Measurements from ENCODE around the gene ACSS3.
"Not testable (repeated sequence)": the region's sequence is repeated elsewhere in the genome, so short reads cannot be mapped to it uniquely, and the experiment has no call there.

The ACSS3 gene

DNA sequence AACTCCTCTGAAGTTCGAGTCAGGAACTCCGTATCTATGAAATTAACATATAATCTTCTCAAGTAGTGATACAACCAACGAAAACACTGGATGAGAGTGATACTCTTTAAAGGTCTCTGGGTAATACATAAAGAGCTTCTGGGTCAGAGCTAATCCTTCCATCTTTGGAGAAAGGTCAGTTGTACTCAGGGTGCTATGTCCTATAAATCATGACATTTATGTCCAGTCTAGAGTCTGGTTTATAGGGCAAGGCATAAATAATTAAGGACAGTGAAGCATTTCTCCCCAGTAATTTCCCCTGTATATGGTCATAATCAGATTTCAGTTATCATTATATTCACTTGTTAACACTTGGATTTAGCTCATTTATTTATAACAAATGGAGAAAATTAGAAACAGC lies 90.6 kb downstream of the ACSS3 start:
- ATAC-seq: no peak

DNA sequence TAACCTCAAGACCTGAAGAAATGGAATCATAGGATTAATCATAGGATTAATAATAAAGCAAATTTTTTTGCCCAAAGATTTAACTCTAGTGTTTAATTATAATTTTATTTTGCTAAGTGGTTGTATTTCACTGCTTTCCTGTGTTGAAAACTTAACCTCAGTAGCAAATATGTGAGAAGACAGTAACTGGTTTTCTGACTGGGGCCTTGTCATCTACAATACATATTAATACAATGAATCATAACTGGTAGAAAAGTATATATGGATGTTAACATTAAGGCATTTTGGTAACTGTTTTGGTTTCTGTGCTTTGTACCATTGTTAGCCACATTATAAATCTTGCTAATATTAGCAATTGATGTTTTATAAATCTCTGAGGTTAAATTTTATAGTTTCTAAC lies 92.2 kb downstream of the ACSS3 start:
- no peak for ATAC-seq

DNA sequence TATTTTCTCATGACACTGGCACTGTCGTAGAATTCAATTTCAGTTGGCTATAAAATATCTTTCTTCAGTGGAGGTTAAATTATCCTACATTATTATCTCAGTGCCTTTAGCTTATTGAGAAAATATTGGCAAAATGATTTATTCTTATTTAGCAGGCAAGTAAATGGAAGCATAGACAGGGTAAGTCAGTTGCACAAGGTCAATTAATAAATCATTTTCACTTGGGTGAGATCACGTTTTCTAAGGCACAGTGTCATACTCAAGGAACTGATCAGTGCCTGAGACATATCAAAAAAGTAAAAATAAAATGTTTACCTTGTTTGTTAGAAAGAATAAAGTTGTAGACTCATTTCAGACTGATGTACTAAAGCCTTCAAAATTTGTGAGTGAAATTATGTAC lies 95.0 kb downstream of the ACSS3 start:
- ATAC-seq: no peak

GRCh38 chr12:81174664-81175063 lies 96.8 kb downstream of the ACSS3 start:
- ATAC-seq: no peak

- no peak for ATAC-seq
These were observed 98.9 kb downstream of the ACSS3 start for GRCh38 chr12:81176796-81177195.

GRCh38 chr12:81181691-81182090 lies 103.8 kb downstream of the ACSS3 start:
- no peak for ATAC-seq

DNA sequence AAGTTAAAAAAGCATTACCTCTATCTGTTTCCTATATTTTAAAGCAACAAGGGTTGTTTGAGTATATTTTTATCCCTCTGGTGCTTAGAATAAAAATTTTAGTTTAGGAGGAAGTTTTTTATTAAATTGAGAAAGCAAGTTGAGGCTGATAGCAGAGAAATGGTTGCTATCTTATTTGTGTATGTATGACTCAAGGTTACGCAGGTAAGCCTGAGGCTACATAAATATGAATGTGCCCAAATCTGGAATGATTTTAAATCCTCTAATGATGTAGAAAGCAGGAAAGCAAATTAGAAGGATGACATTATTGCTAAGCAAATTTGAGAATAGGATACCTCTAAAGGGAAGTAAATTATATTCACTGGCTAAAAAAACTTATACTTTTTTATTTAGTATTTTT lies 109.8 kb downstream of the ACSS3 start:
- no peak for ATAC-seq

- ATAC-seq: no peak
These were observed 118.7 kb downstream of the ACSS3 start for GRCh38 chr12:81196595-81196994.

DNA sequence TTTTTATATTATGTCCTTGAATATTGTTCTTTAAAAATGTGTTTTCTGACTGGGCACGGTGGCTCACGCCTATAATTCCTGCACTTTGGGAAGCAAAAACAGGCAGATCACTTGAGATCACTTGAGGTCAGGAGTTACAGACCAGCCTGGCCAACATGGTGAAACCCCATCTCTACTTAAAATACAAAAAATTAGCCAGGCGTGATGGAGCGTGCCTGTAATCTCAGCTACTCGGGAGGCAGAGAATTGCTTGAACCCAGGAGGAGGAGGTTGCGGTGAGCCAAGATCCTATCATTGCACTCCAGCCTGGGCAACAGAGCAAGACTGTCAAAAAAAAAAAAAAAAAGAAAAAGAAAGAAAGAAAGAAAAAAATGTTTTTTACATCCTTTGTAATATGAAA lies 122.7 kb downstream of the ACSS3 start:
- ATAC-seq: not testable (repeated sequence)

DNA sequence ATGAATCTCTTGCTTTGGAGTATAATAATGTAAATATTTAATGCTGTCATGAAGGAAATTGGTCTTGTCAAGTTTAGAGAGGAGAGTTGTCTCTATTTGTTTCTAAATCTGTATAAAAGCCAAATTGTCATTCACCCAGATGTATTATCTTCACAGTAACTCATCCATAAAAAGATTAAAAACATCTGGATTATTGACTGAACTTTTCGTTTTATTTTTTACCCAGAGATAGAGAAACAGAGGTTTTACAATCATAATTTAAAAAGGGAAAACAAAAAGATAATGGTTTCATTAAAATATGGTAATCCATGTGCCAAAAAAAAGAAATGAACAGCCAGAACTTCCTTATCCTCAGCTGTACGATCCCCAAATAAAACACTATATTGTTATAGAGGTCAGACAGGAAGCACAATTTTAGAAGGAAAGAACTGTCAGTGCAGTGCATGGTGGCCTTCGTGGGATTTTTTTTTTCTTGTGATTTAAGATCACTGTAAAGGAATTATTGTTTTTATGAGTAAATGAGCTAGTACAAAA lies 125.9 kb downstream of the ACSS3 start:
- no peak for ATAC-seq

DNA sequence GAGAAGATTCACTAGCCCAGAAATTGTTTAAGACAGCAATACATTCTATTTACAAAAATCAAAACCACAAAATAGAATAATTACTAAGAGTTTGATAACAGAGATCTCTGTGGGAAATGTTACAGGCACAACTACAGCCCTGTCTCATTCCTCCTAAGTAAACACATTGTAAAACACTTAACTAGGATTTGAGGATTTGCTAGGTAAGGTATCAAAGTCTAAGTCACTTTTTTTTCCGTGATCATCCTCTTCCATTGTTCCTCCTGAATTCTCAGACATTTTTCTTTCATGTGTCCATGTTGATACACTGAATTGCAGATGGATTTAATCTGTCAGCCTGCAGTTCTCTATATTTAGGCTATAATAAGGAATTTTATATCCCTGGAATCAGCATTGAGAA lies 127.5 kb downstream of the ACSS3 start:
- no peak for ATAC-seq

GRCh38 chr12:81206429-81206828 lies 128.6 kb downstream of the ACSS3 start:
- ATAC-seq: no peak

GRCh38 chr12:81207173-81207572 lies 129.3 kb downstream of the ACSS3 start:
- ATAC-seq: no peak

DNA sequence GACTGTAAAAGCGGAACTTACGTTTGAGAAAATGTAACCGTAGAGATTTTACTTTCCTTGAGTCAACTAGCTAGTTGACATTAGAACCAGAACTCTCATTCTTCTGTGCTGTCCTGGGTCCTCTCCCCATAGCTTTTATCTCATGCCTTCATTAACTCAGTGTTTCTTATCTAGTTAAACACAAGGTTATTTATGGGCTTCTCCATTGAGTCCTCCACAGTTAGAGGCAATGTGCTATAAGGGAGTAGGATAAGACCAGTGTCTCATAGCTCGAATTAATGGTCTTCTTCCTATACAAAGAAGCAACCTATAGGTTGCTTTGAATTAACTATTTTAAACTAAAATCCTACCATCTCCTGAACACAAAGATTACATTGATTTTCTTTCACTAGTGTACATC lies 129.8 kb downstream of the ACSS3 start:
- ATAC-seq: no peak

- no peak for ATAC-seq
These were observed 130.5 kb downstream of the ACSS3 start for GRCh38 chr12:81208187-81208911.

DNA sequence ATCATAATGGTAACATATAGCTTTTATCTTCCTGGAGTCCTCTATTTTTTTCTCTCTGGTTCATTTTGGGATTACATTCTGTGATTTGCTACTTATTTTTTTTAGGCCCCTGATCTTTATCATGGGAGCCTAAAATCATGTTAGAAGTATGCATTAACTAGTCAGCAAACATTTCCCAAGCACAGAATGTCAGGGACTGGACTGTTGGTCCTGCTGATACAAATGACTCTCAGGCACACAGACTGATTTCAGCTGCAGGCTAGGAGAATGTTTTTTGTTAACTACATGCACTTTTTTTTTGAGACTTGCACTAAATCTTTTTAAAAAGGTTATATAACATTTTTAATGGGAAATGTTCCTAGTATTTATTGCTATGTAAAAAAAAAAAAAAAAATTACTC lies 131.1 kb downstream of the ACSS3 start:
- ATAC-seq: no peak

- not testable (repeated sequence) for ATAC-seq
These were observed 131.9 kb downstream of the ACSS3 start for GRCh38 chr12:81209772-81210225.

GRCh38 chr12:81211306-81211705 lies 133.4 kb downstream of the ACSS3 start:
- ATAC-seq: no peak

GRCh38 chr12:81212996-81213696 lies 135.3 kb downstream of the ACSS3 start:
- ATAC-seq: no peak

DNA sequence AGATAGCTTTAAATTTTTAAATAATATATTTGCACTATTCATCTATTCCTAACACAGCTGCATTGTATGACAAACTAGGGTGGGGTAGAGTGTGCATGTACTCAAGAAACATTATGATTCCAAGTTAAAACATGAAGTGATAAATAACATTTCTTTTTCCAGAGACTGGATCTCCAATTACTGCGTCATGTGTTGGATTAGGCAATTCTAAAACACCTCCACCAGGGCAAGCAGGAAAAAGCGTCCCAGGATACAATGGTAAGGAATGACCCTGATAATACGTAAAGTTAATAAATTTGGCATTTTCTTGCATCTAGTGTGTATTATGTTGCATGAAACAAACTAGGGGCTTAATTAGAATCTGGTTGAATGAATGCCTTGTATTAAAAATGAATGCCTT lies 138.9 kb downstream of the ACSS3 start:
- no peak for ATAC-seq

DNA sequence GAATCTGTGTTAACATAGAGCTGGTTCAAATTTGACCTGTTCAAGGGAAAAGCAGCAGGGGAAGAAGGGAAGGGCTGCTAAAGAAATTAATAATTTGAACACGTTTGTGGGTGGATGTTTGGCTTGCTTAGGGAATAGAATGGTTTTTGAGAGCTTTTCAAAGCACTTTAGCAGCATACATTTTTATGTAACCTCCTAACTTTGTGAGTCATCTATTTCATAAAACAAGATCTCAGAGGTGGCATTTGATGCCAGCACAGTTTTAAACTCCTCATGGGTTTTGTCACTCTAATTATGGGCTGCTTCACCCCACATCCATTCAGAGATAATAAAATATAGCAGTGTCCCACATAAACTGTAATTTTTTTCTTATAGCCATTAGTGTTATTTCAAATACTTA lies 143.8 kb downstream of the ACSS3 start:
- no peak for ATAC-seq

- no peak for ATAC-seq
These were observed 145.1 kb downstream of the ACSS3 start for GRCh38 chr12:81222846-81223592.

DNA sequence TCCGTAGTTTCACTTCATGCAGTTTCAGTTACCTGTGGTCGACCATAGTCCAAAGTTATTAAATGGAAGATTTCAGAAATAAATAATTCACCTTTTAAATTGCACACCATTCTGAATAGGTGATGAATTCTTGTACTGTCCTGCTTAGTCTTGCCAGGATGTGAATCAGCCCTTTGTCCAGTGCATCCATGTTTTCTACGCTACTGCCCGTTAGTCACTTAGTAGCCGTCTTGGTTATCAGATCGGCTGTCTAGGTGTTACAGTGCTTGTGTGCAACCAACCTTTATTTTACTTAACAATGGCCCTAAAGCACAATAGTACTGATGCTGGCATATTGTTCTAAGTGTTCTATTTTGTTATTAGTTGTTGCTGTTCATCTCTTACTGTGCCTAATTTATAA lies 146.7 kb downstream of the ACSS3 start:
- no peak for ATAC-seq

GRCh38 chr12:81229759-81230158 lies 151.9 kb downstream of the ACSS3 start:
- ATAC-seq: no peak
